CD1c-positive myeloid dendritic cell (primary cell): ENCODE data around the gene CD300H.
"Not testable (repeated sequence)": the region's sequence is repeated elsewhere in the genome, so short reads cannot be mapped to it uniquely, and the experiment has no call there.

Experiments used
- DNase-seq: peaks from one replicate; pipeline ENCODE4 v3.0.0-alpha.2; 2016; ENCODE audit errors: extremely low spot score

Gene CD300H

DNA sequence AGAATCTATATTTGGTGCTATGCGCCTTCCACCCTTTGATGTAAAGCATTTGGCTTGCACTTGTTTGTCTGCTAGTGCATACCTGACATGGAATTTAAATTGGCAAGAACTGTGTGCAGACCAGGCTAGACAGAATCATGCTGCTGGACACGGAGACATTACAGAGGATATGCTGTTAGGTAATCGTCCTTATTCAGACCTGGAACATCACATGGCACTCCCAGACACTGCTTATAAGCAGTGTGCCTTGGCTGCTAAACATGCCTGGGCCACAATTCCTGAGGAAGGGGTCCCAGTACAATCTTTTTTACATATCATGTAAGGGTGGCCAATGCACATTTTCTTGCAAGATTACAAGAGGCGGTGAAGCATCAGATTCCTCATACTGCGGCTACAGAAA lies 18.4 kb upstream of the CD300H start:
- DNase-seq, result no peak

DNA sequence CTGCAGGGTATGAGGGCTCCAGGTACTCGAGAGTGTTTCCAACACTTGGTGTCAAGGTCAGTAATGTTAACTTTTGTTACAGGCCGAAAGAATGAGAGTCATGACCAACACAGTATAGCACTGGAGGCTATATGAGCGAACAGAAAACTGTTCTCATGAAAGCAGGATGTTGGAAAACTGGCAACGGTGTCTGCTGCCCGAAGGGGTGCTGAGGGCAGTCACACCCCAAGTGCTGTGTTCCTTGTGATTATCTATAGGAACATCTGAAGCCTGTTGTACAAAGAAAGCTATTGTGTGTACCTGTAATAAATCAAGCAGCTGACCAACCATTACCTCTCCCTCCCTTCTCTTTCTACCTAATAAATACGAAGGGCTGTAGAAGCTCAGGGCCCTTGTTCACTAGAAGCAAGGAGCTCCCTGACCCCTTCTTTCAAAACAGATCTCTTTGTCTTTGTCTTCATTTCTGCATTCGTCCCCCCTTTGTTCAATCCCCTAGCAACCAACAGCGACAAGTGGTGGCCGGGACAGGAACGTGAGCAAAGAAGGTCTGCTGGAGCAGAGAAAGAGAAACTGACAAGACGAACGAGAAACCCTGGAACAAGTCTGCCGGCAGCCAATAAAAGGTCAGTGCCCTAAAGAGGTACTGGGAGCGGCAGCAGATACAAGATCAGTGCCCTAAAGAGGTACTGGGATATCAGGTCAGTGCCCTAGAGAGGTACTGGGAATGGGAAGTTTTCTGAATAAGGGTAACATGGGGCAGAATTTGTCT lies 17.2 kb upstream of the CD300H start:
- no peak for DNase-seq

- DNase-seq, result no peak
Measured at GRCh38 chr17:74582633-74583032, 15.3 kb upstream of the CD300H start.

- peak; percentile 53 for DNase-seq
Measured at GRCh38 chr17:74579900-74580299, 12.6 kb upstream of the CD300H start.

DNA sequence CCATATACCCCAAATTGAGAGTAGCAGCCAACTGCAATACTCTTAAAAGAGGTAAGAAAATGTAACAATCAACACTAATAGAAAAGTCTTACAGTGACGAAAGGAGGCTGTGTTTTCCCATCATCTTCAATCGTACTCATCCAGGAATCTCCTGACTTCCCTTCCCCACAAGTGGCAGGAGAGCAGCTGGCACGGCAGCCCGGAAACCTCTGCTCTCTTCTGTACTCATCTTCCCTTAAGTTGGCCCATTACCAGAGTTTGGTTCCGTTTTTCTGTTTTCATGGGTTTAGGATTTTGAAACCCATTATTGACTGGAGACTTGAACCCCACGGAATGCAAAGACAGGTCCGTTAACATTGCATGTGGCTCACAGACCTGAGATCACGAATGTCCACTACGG lies 11.7 kb upstream of the CD300H start:
- no peak for DNase-seq

DNA sequence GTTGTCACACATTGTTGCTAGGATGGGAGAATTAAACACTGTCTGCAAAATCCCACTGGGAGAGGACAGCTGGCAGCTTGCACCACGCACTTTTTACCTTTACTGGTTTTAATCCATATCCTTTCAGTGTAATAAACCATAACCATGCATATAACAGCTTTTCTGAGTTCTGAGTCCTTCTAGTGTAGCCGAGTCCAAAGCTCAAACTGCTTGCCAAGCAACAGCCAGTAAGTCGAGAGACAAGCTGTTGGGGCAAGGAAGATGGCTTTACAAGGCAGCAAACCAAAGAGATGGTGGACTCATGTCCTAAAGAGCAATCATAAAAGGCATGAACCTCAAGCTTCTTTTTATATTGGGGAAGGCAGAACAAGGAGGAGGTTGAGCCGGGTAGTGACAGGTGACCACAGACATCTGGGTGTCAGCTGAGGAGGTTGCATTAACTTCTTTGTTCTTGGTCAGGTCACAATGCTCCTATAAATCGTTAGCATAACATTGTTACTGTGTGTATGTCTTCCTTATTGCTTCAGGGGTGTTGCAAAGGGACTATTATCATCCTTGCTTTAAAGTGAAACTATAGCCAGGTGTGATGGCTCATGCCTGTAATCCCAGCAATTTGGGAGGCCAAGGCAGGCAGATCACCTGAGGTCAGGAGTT lies 7.3 kb upstream of the CD300H start:
- no peak for DNase-seq

- DNase-seq, result not testable (repeated sequence)
Measured at GRCh38 chr17:74573635-74574034, 6.3 kb upstream of the CD300H start.

- DNase-seq, result no peak
Measured at GRCh38 chr17:74573169-74573568, 5.9 kb upstream of the CD300H start.

DNA sequence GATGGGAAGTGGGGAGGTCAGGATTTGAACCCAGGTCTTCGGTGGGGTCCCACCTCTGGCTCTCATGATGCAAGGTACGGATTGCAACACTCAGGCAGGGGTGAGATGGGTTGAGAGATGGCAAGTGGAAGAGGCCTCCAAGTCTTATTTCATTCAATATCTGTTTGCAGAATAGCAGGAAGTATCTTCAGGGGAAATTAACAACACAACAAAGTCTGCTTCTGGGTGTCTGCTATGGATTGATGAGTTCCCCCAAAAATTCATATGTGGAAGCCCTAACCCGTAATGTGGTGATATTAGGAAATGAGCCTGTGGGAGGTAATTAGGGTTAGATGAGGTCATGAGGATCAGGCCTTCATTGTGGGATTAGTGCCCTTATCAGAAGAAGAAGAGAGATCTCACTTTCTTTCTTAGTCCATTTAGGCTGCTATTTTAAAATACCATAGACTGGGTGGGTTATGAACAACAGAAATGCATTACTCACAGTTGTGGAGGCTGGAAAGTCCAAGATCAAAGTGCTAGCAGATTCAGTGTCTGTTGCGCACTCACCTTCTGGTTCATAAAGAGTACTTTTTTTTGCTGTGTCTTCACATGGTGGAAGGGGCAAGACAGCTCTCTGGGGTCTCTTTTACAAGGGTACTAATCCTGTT lies 4.4 kb upstream of the CD300H start:
- DNase-seq, result peak; percentile 42

GRCh38 chr17:74569020-74570003 lies 2.0 kb upstream of the CD300H start:
- DNase-seq, result peak; percentile 94

DNA sequence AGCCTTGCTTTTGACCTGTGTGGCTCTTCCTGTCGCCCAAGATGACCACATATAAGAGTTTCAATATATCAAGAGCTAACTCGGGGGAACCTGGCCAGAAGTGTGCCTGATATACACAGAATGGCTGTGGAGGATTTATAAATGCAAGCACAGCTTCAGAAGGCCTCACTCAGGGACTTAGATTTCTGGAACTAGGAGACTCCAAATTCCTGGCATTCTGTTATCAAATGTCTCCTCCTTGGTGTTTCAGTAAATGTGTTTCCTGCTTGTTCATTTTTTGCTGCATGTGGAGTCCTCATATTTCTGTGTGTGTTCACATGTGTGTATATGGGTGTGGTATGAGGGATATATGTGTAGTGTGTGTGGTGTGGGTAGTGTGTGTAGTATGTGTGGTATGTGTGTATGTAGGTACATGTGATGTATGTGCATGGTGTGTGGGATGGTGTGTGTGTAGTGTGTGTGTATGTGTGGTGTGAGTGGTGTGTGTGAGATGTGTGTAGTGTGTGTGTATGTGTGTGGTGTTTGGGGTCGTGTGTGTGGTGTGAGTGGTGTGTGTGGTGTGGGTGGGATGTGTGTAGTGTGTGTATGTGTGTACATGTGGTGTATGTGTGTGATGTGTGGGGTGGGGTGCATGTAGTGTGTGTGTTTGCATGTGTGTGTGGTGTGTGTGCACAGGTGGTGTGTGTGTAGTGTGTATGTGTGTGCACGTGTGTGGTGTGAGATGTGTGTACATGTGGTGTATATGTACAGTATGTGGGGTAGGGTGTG lies 981 bp upstream of the CD300H start:
- no peak for DNase-seq

GRCh38 chr17:74566132-74566753 lies 1.1 kb downstream of the CD300H start:
- peak; percentile 59 for DNase-seq

GRCh38 chr17:74565126-74565525 lies 2.2 kb downstream of the CD300H start:
- no peak for DNase-seq

- no peak for DNase-seq
Measured at GRCh38 chr17:74563358-74563757, 4.0 kb downstream of the CD300H start.

DNA sequence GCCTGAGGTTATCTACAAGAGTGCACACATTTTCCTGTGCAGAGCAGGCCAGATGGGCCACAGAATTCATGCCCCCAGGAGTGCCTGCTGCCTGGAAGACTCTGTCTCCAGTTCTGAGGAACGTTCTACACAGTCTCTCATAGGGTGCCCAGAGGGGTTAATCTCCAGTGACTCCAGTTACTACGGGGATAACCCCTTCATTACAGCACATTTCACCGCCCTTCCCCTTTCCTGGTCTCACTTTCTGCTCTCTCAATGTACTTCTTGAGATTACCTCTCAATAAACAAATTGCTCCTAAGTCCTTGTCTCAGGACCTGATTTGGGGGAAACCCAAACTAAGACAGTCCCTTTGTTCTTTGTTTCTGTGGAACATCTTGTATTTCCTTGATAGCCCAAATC lies 5.7 kb downstream of the CD300H start:
- DNase-seq, result no peak

GRCh38 chr17:74558882-74559519 lies 8.3 kb downstream of the CD300H start:
- no peak for DNase-seq

DNA sequence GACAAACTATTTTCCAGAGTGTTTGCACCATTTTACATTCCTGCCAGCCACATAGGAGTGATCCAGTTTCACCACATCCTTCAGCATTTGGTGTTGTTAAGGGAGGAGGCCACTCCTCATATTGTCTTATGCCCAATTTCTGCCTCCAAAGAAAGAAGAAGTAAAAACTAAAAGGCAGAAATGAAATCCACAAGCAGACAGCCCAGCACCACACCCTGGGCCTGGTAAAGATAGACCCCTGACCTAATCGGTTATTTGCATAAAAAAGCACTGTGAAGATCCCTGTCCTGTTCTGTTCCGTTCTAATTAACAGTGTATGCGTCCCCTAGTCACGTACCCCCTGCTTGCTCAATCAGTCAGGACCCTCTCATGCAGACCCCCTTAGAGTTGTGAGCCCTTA lies 8.9 kb downstream of the CD300H start:
- not testable (repeated sequence) for DNase-seq

DNA sequence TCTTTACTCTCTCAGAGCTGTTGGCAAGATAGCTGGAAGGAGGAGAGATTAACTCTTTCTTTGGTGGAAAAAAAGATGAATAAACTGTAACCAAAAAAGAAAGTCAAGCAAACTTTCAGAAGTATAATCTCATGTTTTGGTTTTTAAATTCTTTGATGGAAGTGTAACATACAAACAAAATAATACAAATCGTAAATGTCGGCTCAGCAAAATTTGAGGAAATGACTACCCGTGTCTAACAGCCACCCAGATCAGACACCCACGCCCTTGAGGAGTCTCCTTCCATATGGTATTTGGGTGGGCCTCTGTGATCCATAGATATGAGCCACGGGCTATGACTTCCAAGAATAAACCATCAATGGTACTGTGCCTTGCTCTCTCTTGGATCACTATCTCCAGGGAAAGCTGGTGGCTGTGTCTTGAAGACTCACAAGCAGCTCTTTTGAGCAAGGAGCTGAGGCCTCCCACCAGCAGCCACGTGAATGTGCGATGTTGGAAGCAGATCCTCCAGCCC lies 11.8 kb downstream of the CD300H start:
- peak; percentile 24 for DNase-seq

DNA sequence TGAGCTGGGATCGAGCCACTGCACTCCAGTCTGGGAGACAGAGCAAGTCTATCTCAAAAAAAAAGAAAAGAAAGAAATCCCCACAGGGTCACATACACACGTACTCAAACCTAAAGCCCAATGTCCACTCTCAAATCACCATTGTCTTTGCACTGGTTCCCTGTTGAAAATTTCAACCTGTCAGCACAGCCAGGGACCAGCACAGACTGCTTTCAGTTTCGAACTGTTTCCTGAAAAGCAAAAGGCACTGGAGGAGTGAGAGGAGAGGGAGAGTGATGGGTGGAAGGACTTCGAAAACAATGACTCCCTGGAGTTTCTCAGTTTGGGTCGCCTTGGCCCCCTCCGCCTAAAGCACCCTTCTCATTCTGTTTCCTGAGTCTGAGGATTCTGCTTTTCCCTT lies 12.4 kb downstream of the CD300H start:
- no peak for DNase-seq

DNA sequence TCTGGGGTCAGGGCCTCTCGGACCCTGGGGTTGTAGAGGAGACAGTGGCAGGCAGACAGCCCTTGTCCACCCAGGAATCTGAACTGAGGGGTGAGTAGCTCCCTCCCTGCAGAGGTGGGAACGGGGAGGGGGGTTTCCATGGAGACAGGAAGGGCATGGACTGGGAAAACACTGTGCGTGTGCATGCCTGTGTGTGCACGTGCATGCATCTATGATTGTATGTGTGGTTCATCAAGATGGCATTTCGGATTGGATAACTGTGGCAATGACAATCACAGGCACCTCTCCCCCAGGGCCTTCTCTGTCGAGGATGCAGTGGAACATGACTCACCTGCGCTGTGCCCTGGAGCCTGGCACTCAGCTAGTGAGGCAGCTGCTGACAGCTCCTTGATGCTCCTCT lies 15.3 kb downstream of the CD300H start:
- DNase-seq, result no peak
